Measurements from ENCODE around the gene MAN2B1. TPM values are rescaled to one million over a fixed set of nuclear protein-coding genes. Genes with fewer than 3 reads are reported as not detected.

Gene MAN2B1
- total RNA-seq, 6 experiments from 2014 or later, result 49.9 to 69.9 (median 65.2) TPM

DNA sequence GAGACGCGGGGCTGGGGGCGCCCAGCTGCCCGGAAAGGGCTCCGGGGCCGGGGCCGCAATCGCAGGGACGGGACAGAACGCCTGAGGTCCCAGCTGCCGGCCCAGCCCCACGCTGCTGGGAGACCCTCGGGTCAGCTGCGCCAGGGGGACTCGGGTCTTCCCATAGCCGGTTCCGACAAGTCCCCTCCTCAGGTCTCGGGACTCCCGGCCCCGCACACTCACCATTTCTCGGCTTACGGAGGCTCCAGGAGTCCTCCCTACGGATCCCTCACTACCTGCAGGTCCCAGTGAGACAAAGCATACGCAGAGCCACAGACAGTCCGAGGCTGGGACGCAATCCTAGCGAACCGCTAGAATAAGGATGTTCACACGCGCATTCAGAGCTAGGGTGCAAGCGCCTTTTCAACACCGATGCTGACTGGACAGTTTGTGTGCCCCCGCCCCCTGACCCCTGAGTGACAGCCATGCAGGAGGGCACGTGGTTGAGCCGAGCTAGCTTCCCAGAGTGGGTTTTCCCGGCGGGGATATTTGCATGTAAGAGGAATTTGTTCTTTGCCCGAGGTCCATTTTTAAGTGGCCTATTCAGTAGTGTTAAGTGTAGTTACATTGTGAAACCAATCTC is 69.5 kb downstream of the MAN2B1 start:
- no peaks in the 10 kb centered on the region for H3K27me3 Mint-ChIP-seq (ENCODE audit: insufficient read depth)
- H3K9me3 Mint-ChIP-seq, result no peaks in the 10 kb centered on the region

More for the DNA sequence above, 69.5 kb downstream of the MAN2B1 start:
- no peak overlapping the region for H3K27ac Mint-ChIP-seq
- no peak for DNase-seq
- peaks cover 21% of the 10 kb centered on the region for H3K36me3 Mint-ChIP-seq (ENCODE audit: low read depth)
- TF ChIP-seq, protein P1, sequence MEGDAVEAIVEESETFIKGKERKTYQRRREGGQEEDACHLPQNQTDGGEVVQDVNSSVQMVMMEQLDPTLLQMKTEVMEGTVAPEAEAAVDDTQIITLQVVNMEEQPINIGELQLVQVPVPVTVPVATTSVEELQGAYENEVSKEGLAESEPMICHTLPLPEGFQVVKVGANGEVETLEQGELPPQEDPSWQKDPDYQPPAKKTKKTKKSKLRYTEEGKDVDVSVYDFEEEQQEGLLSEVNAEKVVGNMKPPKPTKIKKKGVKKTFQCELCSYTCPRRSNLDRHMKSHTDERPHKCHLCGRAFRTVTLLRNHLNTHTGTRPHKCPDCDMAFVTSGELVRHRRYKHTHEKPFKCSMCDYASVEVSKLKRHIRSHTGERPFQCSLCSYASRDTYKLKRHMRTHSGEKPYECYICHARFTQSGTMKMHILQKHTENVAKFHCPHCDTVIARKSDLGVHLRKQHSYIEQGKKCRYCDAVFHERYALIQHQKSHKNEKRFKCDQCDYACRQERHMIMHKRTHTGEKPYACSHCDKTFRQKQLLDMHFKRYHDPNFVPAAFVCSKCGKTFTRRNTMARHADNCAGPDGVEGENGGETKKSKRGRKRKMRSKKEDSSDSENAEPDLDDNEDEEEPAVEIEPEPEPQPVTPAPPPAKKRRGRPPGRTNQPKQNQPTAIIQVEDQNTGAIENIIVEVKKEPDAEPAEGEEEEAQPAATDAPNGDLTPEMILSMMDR (IDR thresholded peaks at IDR 0.05), result no peak
- H3K4me1 Mint-ChIP-seq (ENCODE audit: low read depth), result no peaks in the 10 kb centered on the region
- no peak overlapping the region for H3K4me3 Mint-ChIP-seq

Other genes starting within 250 kb of the MAN2B1 start
- 1 to 10 TPM; 1.1 to 1.8 (median 1.5) TPM for gene ZNF443, start 225.7 kb downstream of the MAN2B1 start, total RNA-seq (2021; fragmentation: NEBNext Ultra II Directional; extraction: Animal tissue kit (Norgen Biotek cat#: 25700))
- gene ZNF709, start 181.9 kb downstream of the MAN2B1 start, total RNA-seq (2021; fragmentation: NEBNext Ultra II Directional; extraction: Animal tissue kit (Norgen Biotek cat#: 25700)), result 1 to 10 TPM in 5 of 6 experiments, under 1 TPM in 1; 0.99 to 1.7 (median 1.2) TPM
- 1 to 10 TPM; 3.5 to 4.7 (median 4.2) TPM for gene ZNF564, start 115.3 kb downstream of the MAN2B1 start, total RNA-seq (2021; fragmentation: NEBNext Ultra II Directional; extraction: Animal tissue kit (Norgen Biotek cat#: 25700))
- 1 to 10 TPM; 5.4 to 9.2 (median 7.8) TPM for gene ZNF490, start 55.9 kb downstream of the MAN2B1 start, total RNA-seq (2021; fragmentation: NEBNext Ultra II Directional; extraction: Animal tissue kit (Norgen Biotek cat#: 25700))
- 10 to 100 TPM; 18.3 to 21.9 (median 19.0) TPM for gene ZNF791, start 55.8 kb downstream of the MAN2B1 start, total RNA-seq (2021; fragmentation: NEBNext Ultra II Directional; extraction: Animal tissue kit (Norgen Biotek cat#: 25700))
- gene WDR83, start 65 bp upstream of the MAN2B1 start, total RNA-seq (2021; fragmentation: NEBNext Ultra II Directional; extraction: Animal tissue kit (Norgen Biotek cat#: 25700)), result 10 to 100 TPM in 3 of 6 experiments, 1 to 10 TPM in 3; 8.6 to 13.3 (median 9.9) TPM
- gene DHPS, start 15.1 kb upstream of the MAN2B1 start, total RNA-seq (2021; fragmentation: NEBNext Ultra II Directional; extraction: Animal tissue kit (Norgen Biotek cat#: 25700)), result 10 to 100 TPM; 53.3 to 69.2 (median 59.6) TPM
- gene GNG14, start 21.3 kb upstream of the MAN2B1 start, total RNA-seq (2021; fragmentation: NEBNext Ultra II Directional; extraction: Animal tissue kit (Norgen Biotek cat#: 25700)), result not detected
- 1 to 10 TPM; 4.5 to 7.1 (median 5.4) TPM for gene FBXW9, start 29.9 kb upstream of the MAN2B1 start, total RNA-seq (2021; fragmentation: NEBNext Ultra II Directional; extraction: Animal tissue kit (Norgen Biotek cat#: 25700))
- gene TNPO2, start 57.2 kb upstream of the MAN2B1 start, total RNA-seq (2021; fragmentation: NEBNext Ultra II Directional; extraction: Animal tissue kit (Norgen Biotek cat#: 25700)), result 10 to 100 TPM; 56.8 to 78.7 (median 66.0) TPM
- 100 to 1,000 TPM; 147 to 189 (median 176) TPM for gene TRIR, start 67.9 kb upstream of the MAN2B1 start, total RNA-seq (2021; fragmentation: NEBNext Ultra II Directional; extraction: Animal tissue kit (Norgen Biotek cat#: 25700))
- 100 to 1,000 TPM in 5 of 6 experiments, 10 to 100 TPM in 1; 97.0 to 116 (median 107) TPM for gene GET3, start 70.8 kb upstream of the MAN2B1 start, total RNA-seq (2021; fragmentation: NEBNext Ultra II Directional; extraction: Animal tissue kit (Norgen Biotek cat#: 25700))
- gene BEST2, start 85.0 kb upstream of the MAN2B1 start, total RNA-seq (2021; fragmentation: NEBNext Ultra II Directional; extraction: Animal tissue kit (Norgen Biotek cat#: 25700)), result not detected
- gene HOOK2, start 108.8 kb upstream of the MAN2B1 start, total RNA-seq (2021; fragmentation: NEBNext Ultra II Directional; extraction: Animal tissue kit (Norgen Biotek cat#: 25700)), result 10 to 100 TPM; 10.5 to 13.8 (median 11.5) TPM
- 10 to 100 TPM; 52.1 to 89.2 (median 83.8) TPM for gene JUNB, start 124.7 kb upstream of the MAN2B1 start, total RNA-seq (2021; fragmentation: NEBNext Ultra II Directional; extraction: Animal tissue kit (Norgen Biotek cat#: 25700))
- gene PRDX2, start 135.1 kb upstream of the MAN2B1 start, total RNA-seq (2021; fragmentation: NEBNext Ultra II Directional; extraction: Animal tissue kit (Norgen Biotek cat#: 25700)), result 100 to 1,000 TPM; 214 to 269 (median 229) TPM
- 10 to 100 TPM; 14.1 to 30.3 (median 25.6) TPM for gene THSD8, start 135.3 kb upstream of the MAN2B1 start, total RNA-seq (2021; fragmentation: NEBNext Ultra II Directional; extraction: Animal tissue kit (Norgen Biotek cat#: 25700))
- 10 to 100 TPM; 17.9 to 43.2 (median 37.7) TPM for gene RNASEH2A, start 139.8 kb upstream of the MAN2B1 start, total RNA-seq (2021; fragmentation: NEBNext Ultra II Directional; extraction: Animal tissue kit (Norgen Biotek cat#: 25700))
- not detected for gene RTBDN, start 167.8 kb upstream of the MAN2B1 start, total RNA-seq (2021; fragmentation: NEBNext Ultra II Directional; extraction: Animal tissue kit (Norgen Biotek cat#: 25700))
- under 1 TPM in 3 of 6 experiments, not detected in 3; 0.09 to 0.34 (median 0.26) TPM for gene MAST1, start 171.8 kb upstream of the MAN2B1 start, total RNA-seq (2021; fragmentation: NEBNext Ultra II Directional; extraction: Animal tissue kit (Norgen Biotek cat#: 25700))
- gene DNASE2, start 214.7 kb upstream of the MAN2B1 start, total RNA-seq (2021; fragmentation: NEBNext Ultra II Directional; extraction: Animal tissue kit (Norgen Biotek cat#: 25700)), result 10 to 100 TPM; 26.0 to 33.5 (median 28.4) TPM
- gene KLF1, start 220.5 kb upstream of the MAN2B1 start, total RNA-seq (2021; fragmentation: NEBNext Ultra II Directional; extraction: Animal tissue kit (Norgen Biotek cat#: 25700)), result not detected
- 10 to 100 TPM; 20.6 to 24.6 (median 21.1) TPM for gene GCDH, start 224.4 kb upstream of the MAN2B1 start, total RNA-seq (2021; fragmentation: NEBNext Ultra II Directional; extraction: Animal tissue kit (Norgen Biotek cat#: 25700))

Measured in HFFc6 (cell line).